NT2/D1 (cell line): ENCODE results near the gene TEKT5.

ENCODE experiments used
- DNase-seq: peaks from one replicate; pipeline ENCODE4 v3.0.0-alpha.2; 2011; ENCODE audit warnings: low read depth, low spot score
- H3K27me3 ChIP-seq: 2 replicates; pipeline ENCODE4 v1.6.0; 2011; ENCODE audit warnings: mild to moderate bottlenecking; ENCODE audit not compliant: insufficient read length, insufficient read depth
- H3K36me3 ChIP-seq: 2 replicates; pipeline ENCODE4 v1.6.1; 2011; ENCODE audit warnings: mild to moderate bottlenecking, low read length, mixed read lengths; ENCODE audit not compliant: insufficient read depth, insufficient read length
- H3K4me1 ChIP-seq: 2 replicates; pipeline ENCODE4 v1.5.1; 2011; ENCODE audit not compliant: insufficient read depth, insufficient read length
- H3K4me3 ChIP-seq: 2 replicates; pipeline ENCODE4 v1.5.1; 2011; ENCODE audit warnings: low read depth; ENCODE audit not compliant: insufficient read length
- H3K9ac ChIP-seq: 2 replicates; pipeline ENCODE4 v1.6.0; 2011; ENCODE audit warnings: low read depth; ENCODE audit not compliant: insufficient read length
- H3K9me3 ChIP-seq: 2 replicates; pipeline ENCODE4 v1.5.1; 2011; ENCODE audit warnings: mild to moderate bottlenecking, low read length; ENCODE audit not compliant: insufficient read depth
- SUZ12 ChIP-seq: IDR thresholded peaks from 2 replicates; pipeline ENCODE4 v1.6.1; 2011; ENCODE audit not compliant: insufficient read length, insufficient read depth; ENCODE audit errors: extremely low read depth
- YY1 ChIP-seq: IDR thresholded peaks from 2 replicates; pipeline ENCODE4 v1.6.1; 2011; ENCODE audit not compliant: insufficient read length, insufficient read depth
- ZNF274 ChIP-seq: IDR thresholded peaks from 2 replicates; pipeline ENCODE4 v1.6.1; 2011; ENCODE audit warnings: mild to moderate bottlenecking, low read depth, low read length

The TEKT5 gene

GRCh38 chr16:10665166-10665565 is 29.6 kb downstream of the TEKT5 start:
- Histone ChIP-seq H3K27me3 (no peaks in the 10 kb centered on the region), H3K9me3 (no peaks in the 10 kb centered on the region), H3K4me1 (peaks cover 7% of the 10 kb centered on the region), H3K36me3 (no peaks in the 10 kb centered on the region), H3K9ac (no peak overlapping the region), H3K4me3 (no peak overlapping the region)
- DNase-seq, result no peak
- TF ChIP-seq ZNF274, result no peak
- no peak for TF ChIP-seq SUZ12
- TF ChIP-seq YY1, result no peak

GRCh38 chr16:10664720-10665126 is 30.0 kb downstream of the TEKT5 start:
- Histone ChIP-seq H3K9ac (no peak overlapping the region), H3K27me3 (no peaks in the 10 kb centered on the region), H3K4me3 (no peak overlapping the region), H3K9me3 (no peaks in the 10 kb centered on the region), H3K36me3 (no peaks in the 10 kb centered on the region), H3K4me1 (peaks cover 7% of the 10 kb centered on the region)
- TF ChIP-seq YY1 (no peak), SUZ12 (no peak), ZNF274 (no peak)
- no peak for DNase-seq

GRCh38 chr16:10663744-10664143 is 31.0 kb downstream of the TEKT5 start:
- no peak overlapping the region for H3K4me3 ChIP-seq
- peaks cover 7% of the 10 kb centered on the region for H3K4me1 ChIP-seq
- TF ChIP-seq ZNF274, result no peak
- H3K9ac ChIP-seq, result no peak overlapping the region
- H3K36me3 ChIP-seq, result no peaks in the 10 kb centered on the region
- H3K27me3 ChIP-seq, result no peaks in the 10 kb centered on the region
- DNase-seq, result no peak
- no peaks in the 10 kb centered on the region for H3K9me3 ChIP-seq

DNA sequence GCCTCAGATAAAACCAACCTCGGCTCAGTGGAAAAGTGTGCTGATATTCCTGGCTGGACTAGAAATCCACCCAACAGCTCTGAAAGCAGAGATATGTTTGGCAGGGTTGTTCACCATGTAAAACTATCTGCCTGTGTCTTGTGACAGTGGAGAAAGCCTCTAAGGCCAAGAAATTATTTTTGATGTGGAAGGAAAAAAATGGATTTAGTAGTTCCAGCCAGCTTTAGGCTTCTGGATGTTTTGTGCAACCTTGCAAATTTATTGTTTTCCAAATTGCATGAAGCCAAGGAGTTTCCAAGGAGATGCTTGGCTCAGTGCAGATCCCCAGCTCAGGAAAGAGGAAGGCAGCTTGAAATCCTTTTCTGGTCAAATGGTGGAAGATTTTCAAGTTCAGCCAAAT is 31.6 kb downstream of the TEKT5 start:
- Histone ChIP-seq H3K4me3 (no peak overlapping the region), H3K27me3 (no peaks in the 10 kb centered on the region), H3K36me3 (no peaks in the 10 kb centered on the region), H3K9me3 (no peaks in the 10 kb centered on the region), H3K9ac (no peak overlapping the region), H3K4me1 (peaks cover 7% of the 10 kb centered on the region)
- DNase-seq, result no peak
- TF ChIP-seq ZNF274 (no peak), YY1 (no peak), SUZ12 (no peak)

- H3K36me3 ChIP-seq, result no peaks in the 10 kb centered on the region
- H3K4me1 ChIP-seq, result peaks cover 7% of the 10 kb centered on the region
- H3K9ac ChIP-seq, result no peak overlapping the region
- no peak overlapping the region for H3K4me3 ChIP-seq
- TF ChIP-seq YY1 (no peak), ZNF274 (no peak)
- H3K9me3 ChIP-seq, result no peaks in the 10 kb centered on the region
- no peak for DNase-seq
- no peaks in the 10 kb centered on the region for H3K27me3 ChIP-seq
Measured at GRCh38 chr16:10662212-10662611, 32.5 kb downstream of the TEKT5 start.

DNA sequence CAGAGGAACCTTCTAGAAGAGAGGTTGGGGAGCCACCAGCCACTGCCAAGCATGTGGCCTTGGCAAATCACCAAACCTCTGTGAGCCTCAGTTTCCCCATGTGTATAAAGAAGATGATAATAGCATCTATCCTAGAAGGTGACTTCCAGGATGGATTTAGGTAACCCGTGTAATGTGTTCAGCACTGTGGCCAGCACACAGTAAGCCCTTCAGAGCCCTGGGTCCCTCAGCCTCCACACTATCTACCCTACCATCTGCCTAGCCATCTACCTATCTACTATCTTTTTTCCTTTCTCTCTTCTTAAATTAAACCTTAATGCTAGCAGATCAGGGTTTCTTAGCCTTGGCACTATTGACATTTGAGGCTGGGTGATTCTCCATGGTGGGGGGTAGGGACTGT is 33.0 kb downstream of the TEKT5 start:
- Histone ChIP-seq H3K4me1 (peaks cover 7% of the 10 kb centered on the region), H3K36me3 (no peaks in the 10 kb centered on the region), H3K9ac (no peak overlapping the region), H3K9me3 (no peaks in the 10 kb centered on the region), H3K4me3 (no peak overlapping the region), H3K27me3 (no peaks in the 10 kb centered on the region)
- TF ChIP-seq ZNF274 (no peak), YY1 (no peak)
- DNase-seq, result no peak

- Histone ChIP-seq H3K9ac (no peak overlapping the region), H3K27me3 (no peaks in the 10 kb centered on the region), H3K36me3 (no peaks in the 10 kb centered on the region), H3K4me3 (no peak overlapping the region), H3K4me1 (peaks cover 7% of the 10 kb centered on the region), H3K9me3 (no peaks in the 10 kb centered on the region)
- DNase-seq, result peak; percentile 33
- TF ChIP-seq YY1 (no peak), SUZ12 (no peak), ZNF274 (no peak)
Measured at GRCh38 chr16:10660950-10661635, 33.6 kb downstream of the TEKT5 start.

DNA sequence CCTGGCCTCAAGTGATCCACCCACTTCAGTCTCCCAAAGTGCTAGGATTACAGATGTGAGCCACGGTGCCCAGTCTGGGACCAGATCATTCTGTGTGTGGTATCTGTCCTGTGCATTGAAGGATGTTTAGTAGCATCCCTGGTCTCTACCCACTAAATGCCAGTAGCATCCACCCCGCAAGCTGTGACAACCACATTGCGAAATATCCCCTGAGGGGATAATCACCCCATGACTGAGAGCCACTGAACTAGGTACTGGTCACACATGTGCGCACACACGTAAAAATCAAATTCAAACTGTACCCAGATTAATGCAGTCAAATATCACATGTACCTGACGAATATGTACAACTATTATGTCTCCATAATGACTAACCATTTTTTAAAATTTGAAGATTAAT is 35.8 kb downstream of the TEKT5 start:
- Histone ChIP-seq H3K9ac (no peak overlapping the region), H3K27me3 (no peaks in the 10 kb centered on the region), H3K4me1 (peaks cover 7% of the 10 kb centered on the region), H3K36me3 (no peaks in the 10 kb centered on the region), H3K4me3 (no peak overlapping the region), H3K9me3 (peaks cover 3% of the 10 kb centered on the region; the same call in 1 of the 2 replicates)
- no peak for DNase-seq
- no peak for TF ChIP-seq YY1
- no peak for TF ChIP-seq ZNF274
- no peak for TF ChIP-seq SUZ12
